HepG2 (cell line): ENCODE results near the gene PSMC3IP. TPM values are rescaled to one million over a fixed set of nuclear protein-coding genes. Genes with fewer than 3 reads are reported as not detected.
A peak's percentile ranks its signal among the peaks of the same experiment; 100 is the strongest.

Experiments
- HMG20A ChIP-seq: IDR thresholded peaks from 2 replicates; pipeline ENCODE4 v1.6.1; 2016; ENCODE audit warnings: borderline replicate concordance
- HNF1B ChIP-seq: sonication (generic); formaldehyde crosslinking; IDR thresholded peaks from 2 replicates; pipeline ENCODE4 v1.5.1; 2020; ENCODE audit warnings: mild to moderate bottlenecking, moderate library complexity, missing genetic modification reagents
- HOXA7 ChIP-seq: sonication (generic); formaldehyde crosslinking; IDR thresholded peaks from 2 replicates; pipeline ENCODE4 v1.8.1; 2022; ENCODE audit warnings: mild to moderate bottlenecking, missing genetic modification reagents, moderate library complexity
- JUN ChIP-seq: sonication (generic); formaldehyde crosslinking; IDR thresholded peaks from 2 replicates; pipeline ENCODE4 v1.4.0; 2020; ENCODE audit warnings: mild to moderate bottlenecking, missing genetic modification reagents
- KIAA2018 ChIP-seq: sonication (generic); formaldehyde crosslinking; IDR thresholded peaks from 2 replicates; pipeline ENCODE4 v1.5.0; 2020; ENCODE audit warnings: mild to moderate bottlenecking, missing genetic modification reagents, borderline replicate concordance
- NFRKB ChIP-seq: fragments of 450-650 bp; IDR thresholded peaks from 2 replicates; pipeline ENCODE4 v1.6.1; 2017
- RCOR2 ChIP-seq: IDR thresholded peaks from 2 replicates; pipeline ENCODE4 v1.6.1; 2016; ENCODE audit warnings: missing biosample characterization, missing genetic modification reagents
- RFXANK ChIP-seq: IDR thresholded peaks from 2 replicates; pipeline ENCODE4 v1.6.1; 2016
- ZNF232 ChIP-seq: sonication (generic); formaldehyde crosslinking; IDR thresholded peaks from 2 replicates; pipeline ENCODE4 v1.4.0; 2020; ENCODE audit warnings: missing genetic modification reagents, borderline replicate concordance
- ZNF343 ChIP-seq: sonication (generic); formaldehyde crosslinking; IDR thresholded peaks from 2 replicates; pipeline ENCODE4 v1.4.0; 2020; ENCODE audit warnings: mild to moderate bottlenecking, missing genetic modification reagents
- ZNF367 ChIP-seq: sonication (generic); formaldehyde crosslinking; IDR thresholded peaks from 2 replicates; pipeline ENCODE4 v1.4.0; 2020; ENCODE audit warnings: missing genetic modification reagents, borderline replicate concordance
- ZNF382 ChIP-seq: sonication (generic); formaldehyde crosslinking; IDR thresholded peaks from 2 replicates; pipeline ENCODE4 v1.5.0; 2020; ENCODE audit warnings: missing genetic modification reagents, mild to moderate bottlenecking, borderline replicate concordance
- ZNF414 ChIP-seq: sonication (generic); formaldehyde crosslinking; IDR thresholded peaks from 2 replicates; pipeline ENCODE4 v1.5.0; 2020; ENCODE audit warnings: missing genetic modification reagents
- ZNF777 ChIP-seq: sonication (generic); formaldehyde crosslinking; IDR thresholded peaks from 2 replicates; pipeline ENCODE4 v1.4.0; 2020; ENCODE audit warnings: missing genetic modification reagents
- ZSCAN20 ChIP-seq: sonication (generic); formaldehyde crosslinking; IDR thresholded peaks from 2 replicates; pipeline ENCODE4 v1.4.0; 2020; ENCODE audit warnings: missing genetic modification reagents, mild to moderate bottlenecking, borderline replicate concordance
- polyA plus RNA-seq, 8 experiments: library from polyadenylated mRNA; depleted of rRNA in 3 of 8; stranded (reverse) in 7 of 8; unstranded in 1 of 8; fragments of >200 nt; fragmentation: Illumina TruSeq in 4 of 8; extraction: Trizol in 4 of 8; gene quantifications; 2 replicates each; pipeline versions ENCODE4 v1.2.1 to v1.2.3, GENCODE V29; 2011 to 2016; ENCODE audit warnings: low read depth in 4 of 8, missing spikeins in 1 of 8, mixed read lengths in 1 of 8; ENCODE audit not compliant: insufficient read depth in 1 of 8
- total RNA-seq, 5 experiments: library from RNA; depleted of rRNA; stranded (reverse); fragments of >200 nt; fragmentation: Illumina TruSeq; extraction: Trizol; gene quantifications; 2 replicates each; pipeline ENCODE4 v1.2.3, GENCODE V29; 2016; ENCODE audit warnings: low read depth in 1 of 5
- TF ChIP-seq, protein P1 (sequence below): sonication (generic); IDR thresholded peaks from 2 replicates; pipeline ENCODE4 v1.6.1; 2016; ENCODE audit warnings: low read depth, borderline replicate concordance
- TF ChIP-seq, protein P2 (sequence below): sonication (generic); formaldehyde crosslinking; IDR thresholded peaks from 2 replicates; pipeline ENCODE4 v1.8.1; 2022; ENCODE audit warnings: mild to moderate bottlenecking, missing genetic modification reagents

PSMC3IP gene
- total and polyA plus RNA-seq, 2 of the 13 experiments (the other 11 are each of a cell fraction or from before 2014, with no cell fraction given) = 6.5 to 22.4 TPM

DNA sequence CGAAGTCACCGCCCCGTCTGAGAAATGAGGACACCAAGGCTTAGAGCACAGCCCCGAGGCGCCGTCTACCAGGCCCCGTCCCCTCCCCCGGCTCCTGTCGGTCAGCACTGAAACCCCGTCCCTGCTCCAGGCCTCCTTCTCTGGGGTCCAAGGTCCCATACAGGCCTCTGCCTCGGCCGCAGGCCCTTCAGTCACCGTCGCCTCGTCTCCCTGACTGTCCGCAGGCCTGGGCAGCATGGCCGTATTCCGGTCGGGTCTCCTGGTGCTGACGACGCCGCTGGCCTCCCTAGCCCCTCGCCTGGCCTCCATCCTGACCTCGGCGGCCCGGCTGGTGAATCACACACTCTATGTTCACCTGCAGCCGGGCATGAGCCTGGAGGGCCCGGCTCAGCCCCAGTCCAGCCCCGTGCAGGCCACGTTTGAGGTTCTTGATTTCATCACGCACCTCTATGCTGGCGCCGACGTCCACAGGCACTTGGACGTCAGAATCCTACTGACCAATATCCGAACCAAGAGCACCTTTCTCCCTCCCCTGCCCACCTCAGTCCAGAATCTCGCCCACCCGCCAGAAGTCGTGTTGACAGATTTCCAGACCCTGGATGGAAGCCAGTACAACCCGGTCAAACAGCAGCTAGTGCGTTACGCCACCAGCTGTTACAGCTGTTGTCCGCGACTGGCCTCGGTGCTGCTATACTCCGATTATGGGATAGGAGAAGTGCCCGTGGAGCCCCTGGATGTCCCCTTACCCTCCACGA is 15.0 kb downstream of the PSMC3IP start (continued):
- TF ChIP-seq HNF1B (CRISPR knock-in tag) (no peak), ZNF382 (CRISPR knock-in tag) (no peak), ZNF232 (CRISPR knock-in tag) (peak; percentile 21; the same call in 1 of the 2 replicates), ZNF367 (CRISPR knock-in tag) (0 out of 2 replicates have a peak, but pooled peaks have one; percentile 30), HOXA7 (CRISPR knock-in tag) (no peak), ZSCAN20 (CRISPR knock-in tag) (no peak), NFRKB (no peak), ZNF414 (CRISPR knock-in tag) (no peak), RCOR2 (CRISPR knock-in tag) (no peak), JUN (CRISPR knock-in tag) (peak; percentile 32; the same call in 1 of the 2 replicates), ZNF777 (CRISPR knock-in tag) (peak; percentile 81), KIAA2018 (CRISPR knock-in tag) (no peak), RFXANK (CRISPR knock-in tag) (no peak), HMG20A (CRISPR knock-in tag) (no peak), ZNF343 (CRISPR knock-in tag) (peak; percentile 31; the same call in 1 of the 2 replicates)
- TF ChIP-seq, protein P1, sequence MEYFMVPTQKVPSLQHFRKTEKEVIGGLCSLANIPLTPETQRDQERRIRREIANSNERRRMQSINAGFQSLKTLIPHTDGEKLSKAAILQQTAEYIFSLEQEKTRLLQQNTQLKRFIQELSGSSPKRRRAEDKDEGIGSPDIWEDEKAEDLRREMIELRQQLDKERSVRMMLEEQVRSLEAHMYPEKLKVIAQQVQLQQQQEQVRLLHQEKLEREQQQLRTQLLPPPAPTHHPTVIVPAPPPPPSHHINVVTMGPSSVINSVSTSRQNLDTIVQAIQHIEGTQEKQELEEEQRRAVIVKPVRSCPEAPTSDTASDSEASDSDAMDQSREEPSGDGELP = peak; percentile 89
- TF ChIP-seq, protein P2, sequence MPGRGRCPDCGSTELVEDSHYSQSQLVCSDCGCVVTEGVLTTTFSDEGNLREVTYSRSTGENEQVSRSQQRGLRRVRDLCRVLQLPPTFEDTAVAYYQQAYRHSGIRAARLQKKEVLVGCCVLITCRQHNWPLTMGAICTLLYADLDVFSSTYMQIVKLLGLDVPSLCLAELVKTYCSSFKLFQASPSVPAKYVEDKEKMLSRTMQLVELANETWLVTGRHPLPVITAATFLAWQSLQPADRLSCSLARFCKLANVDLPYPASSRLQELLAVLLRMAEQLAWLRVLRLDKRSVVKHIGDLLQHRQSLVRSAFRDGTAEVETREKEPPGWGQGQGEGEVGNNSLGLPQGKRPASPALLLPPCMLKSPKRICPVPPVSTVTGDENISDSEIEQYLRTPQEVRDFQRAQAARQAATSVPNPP (CRISPR knock-in tag) = 0 out of 2 replicates have a peak, but pooled peaks have one; percentile 56
